AG09319 (cell line): Measurements from ENCODE around the gene CMC1.

Source experiments
- DNase-seq: peaks from one replicate; pipeline ENCODE4 v3.0.0-alpha.2; 2010; ENCODE audit warnings: low read depth; ENCODE audit errors: extremely low read depth
- TF ChIP-seq, protein P1 (sequence below): IDR thresholded peaks from 2 replicates; pipeline ENCODE4 v1.5.1; 2011; ENCODE audit warnings: low read depth, mild to moderate bottlenecking, inconsistent platforms, low read length, moderate library complexity

Gene CMC1

GRCh38 chr3:28228623-28229022, 12.8 kb upstream of the CMC1 start:
- DNase-seq = no peak
- TF ChIP-seq, protein P1, sequence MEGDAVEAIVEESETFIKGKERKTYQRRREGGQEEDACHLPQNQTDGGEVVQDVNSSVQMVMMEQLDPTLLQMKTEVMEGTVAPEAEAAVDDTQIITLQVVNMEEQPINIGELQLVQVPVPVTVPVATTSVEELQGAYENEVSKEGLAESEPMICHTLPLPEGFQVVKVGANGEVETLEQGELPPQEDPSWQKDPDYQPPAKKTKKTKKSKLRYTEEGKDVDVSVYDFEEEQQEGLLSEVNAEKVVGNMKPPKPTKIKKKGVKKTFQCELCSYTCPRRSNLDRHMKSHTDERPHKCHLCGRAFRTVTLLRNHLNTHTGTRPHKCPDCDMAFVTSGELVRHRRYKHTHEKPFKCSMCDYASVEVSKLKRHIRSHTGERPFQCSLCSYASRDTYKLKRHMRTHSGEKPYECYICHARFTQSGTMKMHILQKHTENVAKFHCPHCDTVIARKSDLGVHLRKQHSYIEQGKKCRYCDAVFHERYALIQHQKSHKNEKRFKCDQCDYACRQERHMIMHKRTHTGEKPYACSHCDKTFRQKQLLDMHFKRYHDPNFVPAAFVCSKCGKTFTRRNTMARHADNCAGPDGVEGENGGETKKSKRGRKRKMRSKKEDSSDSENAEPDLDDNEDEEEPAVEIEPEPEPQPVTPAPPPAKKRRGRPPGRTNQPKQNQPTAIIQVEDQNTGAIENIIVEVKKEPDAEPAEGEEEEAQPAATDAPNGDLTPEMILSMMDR = no peak

GRCh38 chr3:28232659-28233058, 8.8 kb upstream of the CMC1 start:
- TF ChIP-seq, protein P1 = no peak
- DNase-seq = no peak

DNA sequence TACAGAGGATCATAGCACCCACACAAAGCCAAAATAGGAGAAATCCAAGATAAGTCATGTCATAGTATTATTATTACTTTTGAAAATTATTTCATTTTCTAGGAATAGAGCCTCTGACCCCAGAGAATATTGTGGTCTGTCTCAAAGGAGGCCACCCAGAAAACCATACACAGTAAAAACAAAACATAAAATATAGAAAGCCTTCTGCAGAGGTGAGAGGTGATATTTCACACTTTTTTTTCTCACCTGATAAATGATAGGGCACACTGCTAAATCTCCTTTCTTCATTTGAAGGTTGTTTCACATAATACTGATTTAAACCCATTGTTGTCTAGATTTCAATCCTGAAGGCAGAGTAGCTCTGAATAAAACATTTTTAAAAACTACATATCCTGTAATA, 7.0 kb upstream of the CMC1 start:
- no peak for DNase-seq
- TF ChIP-seq, protein P1 = no peak

DNA sequence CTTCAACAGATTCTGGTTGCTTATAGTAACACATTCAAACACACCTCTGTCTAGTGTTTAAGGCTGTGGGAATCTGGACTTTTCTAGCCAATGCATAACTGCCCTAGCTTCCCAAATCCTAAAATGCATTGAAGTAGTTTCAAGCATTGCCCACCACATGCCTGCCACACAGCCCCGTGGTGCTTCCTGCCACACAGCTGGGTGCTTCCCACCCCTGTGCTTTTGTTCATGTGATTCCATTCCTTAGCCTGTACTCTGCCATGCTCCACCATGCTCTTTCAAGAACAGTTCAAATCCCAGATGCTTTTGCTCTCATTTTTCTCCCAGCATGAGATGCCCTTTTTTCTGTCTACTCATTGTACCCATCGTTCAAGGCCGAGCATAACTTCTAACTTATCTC, 2.3 kb upstream of the CMC1 start:
- no peak for DNase-seq
- TF ChIP-seq, protein P1 = no peak

DNA sequence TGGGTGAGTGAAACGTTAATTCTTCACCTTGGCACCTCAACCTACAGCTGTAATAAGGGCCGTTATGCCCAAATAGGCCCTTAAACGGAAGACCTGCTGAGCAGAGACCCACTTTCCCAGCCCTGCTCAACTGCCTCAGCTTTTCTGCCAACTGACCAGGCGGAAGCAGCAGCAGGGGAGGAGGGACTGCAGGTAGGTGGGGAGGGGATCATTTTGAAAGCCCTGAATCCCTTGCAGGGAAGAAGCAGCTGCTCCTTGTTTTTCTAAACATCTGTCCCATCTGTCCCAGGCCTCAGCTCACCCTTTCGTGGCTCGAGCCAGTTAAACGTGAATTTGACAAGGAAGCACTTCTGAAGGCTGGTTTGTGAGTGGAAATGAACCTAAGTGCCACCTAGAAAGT, 978 bp upstream of the CMC1 start:
- TF ChIP-seq, protein P1 = no peak
- DNase-seq = no peak

DNA sequence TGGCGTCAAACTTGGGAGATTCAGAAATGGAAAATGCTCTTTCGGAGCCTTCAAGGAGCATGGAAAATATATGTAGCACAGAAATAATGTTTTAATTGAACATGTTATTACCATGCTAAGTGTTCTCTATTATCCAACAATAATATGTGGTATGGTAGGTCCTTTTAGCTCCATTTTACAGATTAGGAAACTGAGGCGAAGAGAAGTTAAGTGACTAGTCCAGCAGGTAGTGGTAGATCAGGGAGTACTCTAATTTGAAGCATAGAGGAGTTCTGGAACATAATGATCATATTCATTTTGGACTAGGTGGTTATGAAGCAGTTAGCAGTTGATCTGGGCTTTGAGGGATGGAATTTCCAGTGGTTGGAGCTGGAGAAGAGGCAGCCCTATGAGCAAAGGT, 1.1 kb downstream of the CMC1 start:
- TF ChIP-seq, protein P1 = no peak

DNA sequence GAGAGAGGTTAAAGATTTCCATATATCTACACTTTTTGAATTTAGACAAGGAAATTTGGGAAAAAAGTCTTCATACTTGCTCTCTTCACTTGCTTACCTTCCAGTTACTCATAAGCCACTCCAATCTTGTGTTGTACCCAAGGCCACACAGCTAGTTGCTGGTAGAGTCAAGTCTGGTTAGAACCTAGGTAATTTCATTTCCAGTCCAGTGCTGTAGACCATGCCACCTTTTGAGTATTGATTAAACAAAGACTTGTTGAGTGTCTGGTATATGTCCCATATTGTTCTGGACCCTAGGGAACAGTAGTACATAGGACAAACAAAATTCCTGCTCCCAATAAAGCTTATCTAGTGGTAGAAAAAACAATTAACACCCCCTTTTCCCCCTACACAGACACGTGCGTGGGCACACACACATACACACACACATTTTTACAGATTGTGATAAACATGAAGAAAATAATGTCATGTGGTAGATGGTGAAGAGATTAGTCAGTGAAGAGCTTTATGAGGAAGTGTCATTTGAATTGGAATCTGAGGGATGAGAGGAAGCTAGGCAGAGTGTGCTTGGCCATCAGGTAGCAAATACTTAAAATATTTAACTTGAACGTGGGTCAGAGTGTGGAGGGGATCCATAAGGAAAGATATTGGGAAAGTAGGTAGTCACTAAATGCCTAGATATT, 2.1 kb downstream of the CMC1 start:
- no peak for DNase-seq
- TF ChIP-seq, protein P1 = no peak

More for the DNA sequence above, 1.1 kb downstream of the CMC1 start:
- DNase-seq = no peak
